ENCODE data around the gene P3H2.

DNA sequence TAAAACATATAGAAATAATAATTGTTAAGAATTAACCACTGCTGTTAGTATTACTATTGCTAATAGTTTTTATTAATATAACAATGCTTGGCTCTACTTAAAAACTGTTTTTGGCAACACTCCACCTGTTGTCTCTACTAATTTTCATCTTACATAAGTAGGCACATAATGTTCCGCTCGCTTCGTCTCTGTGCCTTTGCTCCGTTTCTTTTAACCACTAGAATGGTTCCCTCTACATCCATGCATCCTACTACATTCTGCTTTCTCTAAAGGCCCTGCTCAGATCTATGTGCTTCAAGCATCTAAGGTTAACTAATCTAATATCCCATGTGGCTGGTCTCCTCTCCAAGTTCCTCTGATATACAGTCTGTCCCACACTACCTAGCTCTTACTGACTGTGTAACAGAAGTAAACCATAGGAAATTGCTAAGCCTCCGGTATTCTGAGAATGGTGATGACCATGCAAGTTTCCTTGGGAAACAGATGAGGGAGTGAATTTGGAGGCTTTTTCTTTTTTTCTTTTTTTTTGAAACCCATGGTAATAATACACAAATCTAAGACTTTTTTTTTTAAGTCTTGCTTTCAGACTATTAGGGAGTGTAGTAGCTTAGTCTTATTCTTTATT, 138.3 kb downstream of the P3H2 start:
- TF ChIP-seq, protein P1, sequence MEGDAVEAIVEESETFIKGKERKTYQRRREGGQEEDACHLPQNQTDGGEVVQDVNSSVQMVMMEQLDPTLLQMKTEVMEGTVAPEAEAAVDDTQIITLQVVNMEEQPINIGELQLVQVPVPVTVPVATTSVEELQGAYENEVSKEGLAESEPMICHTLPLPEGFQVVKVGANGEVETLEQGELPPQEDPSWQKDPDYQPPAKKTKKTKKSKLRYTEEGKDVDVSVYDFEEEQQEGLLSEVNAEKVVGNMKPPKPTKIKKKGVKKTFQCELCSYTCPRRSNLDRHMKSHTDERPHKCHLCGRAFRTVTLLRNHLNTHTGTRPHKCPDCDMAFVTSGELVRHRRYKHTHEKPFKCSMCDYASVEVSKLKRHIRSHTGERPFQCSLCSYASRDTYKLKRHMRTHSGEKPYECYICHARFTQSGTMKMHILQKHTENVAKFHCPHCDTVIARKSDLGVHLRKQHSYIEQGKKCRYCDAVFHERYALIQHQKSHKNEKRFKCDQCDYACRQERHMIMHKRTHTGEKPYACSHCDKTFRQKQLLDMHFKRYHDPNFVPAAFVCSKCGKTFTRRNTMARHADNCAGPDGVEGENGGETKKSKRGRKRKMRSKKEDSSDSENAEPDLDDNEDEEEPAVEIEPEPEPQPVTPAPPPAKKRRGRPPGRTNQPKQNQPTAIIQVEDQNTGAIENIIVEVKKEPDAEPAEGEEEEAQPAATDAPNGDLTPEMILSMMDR (IDR thresholded peaks at IDR 0.05; ENCODE audit: borderline replicate concordance, extremely low read depth, low read length, poor library complexity, severe bottlenecking), result no peak
- TF ChIP-seq EZH2 (IDR thresholded peaks at IDR 0.05; ENCODE audit: borderline replicate concordance, low read depth, low read length, severe bottlenecking), result no peak
